ENCODE results near the gene MANSC4. TPM values are rescaled to one million over a fixed set of nuclear protein-coding genes. Genes with fewer than 3 reads are reported as not detected.

MANSC4 gene
- total and polyA plus RNA-seq, 2 experiments from 2014 or later: not detected

GRCh38 chr12:27806259-27806658, 26.2 kb upstream of the MANSC4 start (continued):
- TF ChIP-seq, protein P1, sequence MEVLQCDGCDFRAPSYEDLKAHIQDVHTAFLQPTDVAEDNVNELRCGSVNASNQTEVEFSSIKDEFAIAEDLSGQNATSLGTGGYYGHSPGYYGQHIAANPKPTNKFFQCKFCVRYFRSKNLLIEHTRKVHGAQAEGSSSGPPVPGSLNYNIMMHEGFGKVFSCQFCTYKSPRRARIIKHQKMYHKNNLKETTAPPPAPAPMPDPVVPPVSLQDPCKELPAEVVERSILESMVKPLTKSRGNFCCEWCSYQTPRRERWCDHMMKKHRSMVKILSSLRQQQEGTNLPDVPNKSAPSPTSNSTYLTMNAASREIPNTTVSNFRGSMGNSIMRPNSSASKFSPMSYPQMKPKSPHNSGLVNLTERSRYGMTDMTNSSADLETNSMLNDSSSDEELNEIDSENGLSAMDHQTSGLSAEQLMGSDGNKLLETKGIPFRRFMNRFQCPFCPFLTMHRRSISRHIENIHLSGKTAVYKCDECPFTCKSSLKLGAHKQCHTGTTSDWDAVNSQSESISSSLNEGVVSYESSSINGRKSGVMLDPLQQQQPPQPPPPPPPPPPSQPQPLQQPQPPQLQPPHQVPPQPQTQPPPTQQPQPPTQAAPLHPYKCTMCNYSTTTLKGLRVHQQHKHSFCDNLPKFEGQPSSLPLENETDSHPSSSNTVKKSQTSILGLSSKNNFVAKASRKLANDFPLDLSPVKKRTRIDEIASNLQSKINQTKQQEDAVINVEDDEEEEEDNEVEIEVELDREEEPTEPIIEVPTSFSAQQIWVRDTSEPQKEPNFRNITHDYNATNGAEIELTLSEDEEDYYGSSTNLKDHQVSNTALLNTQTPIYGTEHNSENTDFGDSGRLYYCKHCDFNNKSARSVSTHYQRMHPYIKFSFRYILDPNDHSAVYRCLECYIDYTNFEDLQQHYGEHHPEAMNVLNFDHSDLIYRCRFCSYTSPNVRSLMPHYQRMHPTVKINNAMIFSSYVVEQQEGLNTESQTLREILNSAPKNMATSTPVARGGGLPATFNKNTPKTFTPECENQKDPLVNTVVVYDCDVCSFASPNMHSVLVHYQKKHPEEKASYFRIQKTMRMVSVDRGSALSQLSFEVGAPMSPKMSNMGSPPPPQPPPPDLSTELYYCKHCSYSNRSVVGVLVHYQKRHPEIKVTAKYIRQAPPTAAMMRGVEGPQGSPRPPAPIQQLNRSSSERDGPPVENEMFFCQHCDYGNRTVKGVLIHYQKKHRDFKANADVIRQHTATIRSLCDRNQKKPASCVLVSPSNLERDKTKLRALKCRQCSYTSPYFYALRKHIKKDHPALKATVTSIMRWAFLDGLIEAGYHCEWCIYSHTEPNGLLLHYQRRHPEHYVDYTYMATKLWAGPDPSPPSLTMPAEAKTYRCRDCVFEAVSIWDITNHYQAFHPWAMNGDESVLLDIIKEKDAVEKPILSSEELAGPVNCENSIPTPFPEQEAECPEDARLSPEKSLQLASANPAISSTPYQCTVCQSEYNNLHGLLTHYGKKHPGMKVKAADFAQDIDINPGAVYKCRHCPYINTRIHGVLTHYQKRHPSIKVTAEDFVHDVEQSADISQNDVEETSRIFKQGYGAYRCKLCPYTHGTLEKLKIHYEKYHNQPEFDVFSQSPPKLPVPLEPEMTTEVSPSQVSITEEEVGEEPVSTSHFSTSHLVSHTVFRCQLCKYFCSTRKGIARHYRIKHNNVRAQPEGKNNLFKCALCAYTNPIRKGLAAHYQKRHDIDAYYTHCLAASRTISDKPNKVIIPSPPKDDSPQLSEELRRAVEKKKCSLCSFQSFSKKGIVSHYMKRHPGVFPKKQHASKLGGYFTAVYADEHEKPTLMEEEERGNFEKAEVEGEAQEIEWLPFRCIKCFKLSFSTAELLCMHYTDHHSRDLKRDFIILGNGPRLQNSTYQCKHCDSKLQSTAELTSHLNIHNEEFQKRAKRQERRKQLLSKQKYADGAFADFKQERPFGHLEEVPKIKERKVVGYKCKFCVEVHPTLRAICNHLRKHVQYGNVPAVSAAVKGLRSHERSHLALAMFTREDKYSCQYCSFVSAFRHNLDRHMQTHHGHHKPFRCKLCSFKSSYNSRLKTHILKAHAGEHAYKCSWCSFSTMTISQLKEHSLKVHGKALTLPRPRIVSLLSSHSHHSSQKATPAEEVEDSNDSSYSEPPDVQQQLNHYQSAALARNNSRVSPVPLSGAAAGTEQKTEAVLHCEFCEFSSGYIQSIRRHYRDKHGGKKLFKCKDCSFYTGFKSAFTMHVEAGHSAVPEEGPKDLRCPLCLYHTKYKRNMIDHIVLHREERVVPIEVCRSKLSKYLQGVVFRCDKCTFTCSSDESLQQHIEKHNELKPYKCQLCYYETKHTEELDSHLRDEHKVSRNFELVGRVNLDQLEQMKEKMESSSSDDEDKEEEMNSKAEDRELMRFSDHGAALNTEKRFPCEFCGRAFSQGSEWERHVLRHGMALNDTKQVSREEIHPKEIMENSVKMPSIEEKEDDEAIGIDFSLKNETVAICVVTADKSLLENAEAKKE (CRISPR knock-in tag; IDR thresholded peaks at IDR 0.05): no peak
- TF ChIP-seq POLR2AphosphoS5 (IDR thresholded peaks at IDR 0.05; ENCODE audit: low read depth) (no peak), EZH2 (IDR thresholded peaks at IDR 0.05; ENCODE audit: low read depth, unreplicated experiment) (no peak)

DNA sequence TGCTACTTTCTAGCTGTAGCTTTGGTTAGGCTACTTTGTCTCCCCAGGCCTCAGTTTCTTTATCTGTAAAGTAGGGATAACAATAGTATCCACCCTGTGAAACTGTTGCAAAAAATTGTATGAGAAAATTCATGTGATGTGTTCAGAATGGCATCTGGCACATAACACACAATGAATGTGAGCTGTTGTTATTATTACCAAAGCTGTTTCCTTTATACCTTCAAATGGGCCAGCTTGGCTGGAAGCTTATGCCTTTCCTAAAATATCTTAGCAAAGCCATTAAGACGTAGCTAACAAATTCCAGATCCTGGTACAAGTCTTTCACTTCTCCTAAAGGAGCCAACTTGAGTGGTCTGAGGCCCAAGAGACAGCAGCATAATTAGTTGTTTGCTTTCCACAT, 25.2 kb upstream of the MANSC4 start:
- H2AFZ ChIP-seq: no peak overlapping the region
- H3K27ac ChIP-seq (ENCODE audit: low read depth): no peak overlapping the region
- Mint-ChIP-seq H3K27me3 (ENCODE audit: insufficient read depth, low read depth, poor library complexity) (peaks cover 3% of the 10 kb centered on the region), H3K4me3 (no peak overlapping the region), H3K36me3 (ENCODE audit: low read depth) (no peaks in the 10 kb centered on the region; the same call in 2 of the 3 replicates), H3K4me1 (peaks cover 5% of the 10 kb centered on the region; the same call in 2 of the 3 replicates), H3K27ac (no peak overlapping the region), H3K9me3 (no peaks in the 10 kb centered on the region)
- H3K4me2 ChIP-seq: no peak overlapping the region
- ATAC-seq: no peak
- no peaks in the 10 kb centered on the region for H3K4me1 ChIP-seq (ENCODE audit: insufficient read depth)
- no peak overlapping the region for H3K4me3 ChIP-seq
- H3F3A ChIP-seq (replicated peaks; ENCODE audit: low read depth): no peaks in the 10 kb centered on the region
- H4K20me1 ChIP-seq (replicated peaks; ENCODE audit: insufficient read depth): no peaks in the 10 kb centered on the region; the same call in 1 of the 2 replicates
- H3K9me2 ChIP-seq (ENCODE audit: insufficient read depth): no peaks in the 10 kb centered on the region
- no peaks in the 10 kb centered on the region for H3K79me2 ChIP-seq (replicated peaks; ENCODE audit: insufficient read depth)
- DNase-seq (ENCODE audit: low spot score): no peak
- H3K36me3 ChIP-seq (ENCODE audit: insufficient read depth): no peaks in the 10 kb centered on the region
- H3K27me3 ChIP-seq (ENCODE audit: insufficient read depth): no peaks in the 10 kb centered on the region
- TF ChIP-seq, protein P1 (CRISPR knock-in tag; IDR thresholded peaks at IDR 0.05): no peak
- no peak for TF ChIP-seq EZH2 (IDR thresholded peaks at IDR 0.05; ENCODE audit: low read depth, unreplicated experiment)
- TF ChIP-seq ZNF331 (CRISPR knock-in tag; IDR thresholded peaks at IDR 0.05; ENCODE audit: low read depth): no peak
- TF ChIP-seq REST (IDR thresholded peaks at IDR 0.05; ENCODE audit: unreplicated experiment): no peak
